ENCODE measurements around the gene SLCO3A1.

SLCO3A1 gene

DNA sequence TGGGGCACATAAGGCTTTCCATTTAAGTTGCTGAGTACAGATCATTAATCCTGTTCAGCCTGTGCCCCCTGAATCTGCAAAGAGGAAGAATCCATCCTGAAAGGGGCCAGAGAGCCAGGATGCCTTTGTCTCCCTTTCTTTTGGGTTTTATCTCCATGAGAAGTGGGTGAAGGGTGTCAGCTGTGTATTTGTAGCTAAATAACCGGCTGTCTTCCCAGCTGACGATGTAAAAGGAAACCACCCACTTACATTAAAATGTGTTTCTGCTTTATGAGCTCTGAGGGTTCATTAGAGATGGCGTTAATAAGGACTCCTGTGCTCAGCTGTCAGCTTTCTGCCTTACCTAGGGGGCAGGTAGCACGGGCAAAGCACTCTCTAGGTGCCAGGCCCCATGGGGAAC is 83.4 kb downstream of the SLCO3A1 start:
- H3K4me3 ChIP-seq (ENCODE audit: low read depth, low read length): no peak overlapping the region

DNA sequence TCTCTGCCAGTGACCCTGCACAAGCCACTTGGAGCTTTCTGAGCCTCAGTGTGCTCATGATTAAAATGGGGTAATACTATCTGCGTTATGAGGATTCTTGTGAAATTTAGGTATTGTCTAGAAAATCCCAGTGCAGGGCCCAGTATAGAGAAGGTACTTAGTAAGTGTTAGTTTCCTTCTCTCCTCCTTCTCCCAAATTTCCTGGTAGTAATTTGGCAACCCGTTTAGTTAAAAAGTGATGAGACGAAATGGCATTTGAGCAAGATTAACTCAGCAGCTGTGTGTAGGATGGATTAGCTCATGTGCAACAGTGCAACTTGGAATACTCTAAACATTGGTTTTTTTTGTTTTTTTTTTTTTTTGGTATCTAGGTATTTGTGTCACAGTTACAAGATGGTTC is 84.6 kb downstream of the SLCO3A1 start:
- H3K4me3 ChIP-seq (ENCODE audit: low read depth, low read length): no peak overlapping the region

DNA sequence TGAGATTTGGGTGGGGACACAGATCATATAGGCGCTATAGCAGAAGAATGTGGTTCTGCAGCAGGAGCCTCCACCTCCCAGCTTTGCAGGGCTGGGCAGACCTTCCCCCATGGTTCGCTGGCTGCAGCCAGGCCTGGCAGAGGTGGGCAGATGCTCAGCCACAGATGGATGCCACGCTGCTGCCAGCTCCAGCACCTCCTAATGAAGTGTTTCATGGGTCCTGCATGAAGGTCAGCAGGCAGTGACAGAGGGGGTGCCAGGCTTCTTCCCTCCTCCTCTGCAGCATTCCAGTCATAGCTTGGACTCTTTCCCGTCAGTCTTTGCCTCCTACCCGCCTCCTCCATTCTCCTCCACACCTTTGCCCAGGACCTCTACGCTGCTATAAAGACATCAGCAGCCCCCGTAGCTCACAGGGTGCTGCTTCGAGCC is 85.9 kb downstream of the SLCO3A1 start:
- H3K4me3 ChIP-seq (ENCODE audit: low read depth, low read length): no peak overlapping the region

DNA sequence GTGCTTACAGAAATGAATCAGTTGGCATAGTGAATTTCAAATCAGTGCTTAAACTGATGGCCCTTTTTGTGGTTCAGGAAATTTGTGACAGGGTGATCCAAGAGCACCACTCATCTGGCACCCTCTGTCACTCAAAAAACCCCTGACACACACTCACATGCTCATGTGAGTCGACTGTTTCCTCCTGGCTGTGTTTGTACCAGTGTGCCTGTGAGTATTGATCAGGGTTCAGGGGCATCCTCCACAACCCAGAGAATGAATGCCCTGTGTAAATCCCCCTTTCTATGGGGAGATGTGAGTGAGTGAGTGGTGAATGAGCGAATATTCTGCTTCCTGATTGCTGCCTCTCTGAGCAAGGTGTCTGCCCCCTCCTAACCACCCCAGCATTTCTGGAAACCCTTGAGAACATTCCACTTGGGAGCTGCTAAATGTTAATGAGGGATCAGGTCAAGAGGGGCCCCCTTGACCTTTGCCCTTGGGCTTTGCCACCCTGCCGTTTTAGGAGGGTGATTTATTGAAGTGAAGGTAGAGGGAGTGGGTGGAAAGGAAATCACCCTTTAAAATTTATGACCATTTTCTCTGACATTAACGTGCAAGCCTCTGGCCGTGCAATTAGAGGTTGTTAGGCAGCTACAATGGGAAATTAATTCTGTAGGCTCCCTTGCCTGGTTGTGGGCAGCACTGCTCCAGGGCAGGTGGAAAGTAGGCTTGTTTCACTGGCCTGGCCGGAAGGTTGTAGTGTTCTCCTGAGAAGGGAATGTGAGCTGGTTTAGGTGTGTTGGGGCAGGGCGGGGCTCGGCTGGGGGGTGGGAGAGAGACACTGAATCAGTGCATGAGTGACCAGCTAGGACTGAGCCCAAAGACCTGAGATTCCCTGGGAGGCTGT is 87.2 kb downstream of the SLCO3A1 start:
- H3K4me3 ChIP-seq (ENCODE audit: low read depth, low read length): no peak overlapping the region

DNA sequence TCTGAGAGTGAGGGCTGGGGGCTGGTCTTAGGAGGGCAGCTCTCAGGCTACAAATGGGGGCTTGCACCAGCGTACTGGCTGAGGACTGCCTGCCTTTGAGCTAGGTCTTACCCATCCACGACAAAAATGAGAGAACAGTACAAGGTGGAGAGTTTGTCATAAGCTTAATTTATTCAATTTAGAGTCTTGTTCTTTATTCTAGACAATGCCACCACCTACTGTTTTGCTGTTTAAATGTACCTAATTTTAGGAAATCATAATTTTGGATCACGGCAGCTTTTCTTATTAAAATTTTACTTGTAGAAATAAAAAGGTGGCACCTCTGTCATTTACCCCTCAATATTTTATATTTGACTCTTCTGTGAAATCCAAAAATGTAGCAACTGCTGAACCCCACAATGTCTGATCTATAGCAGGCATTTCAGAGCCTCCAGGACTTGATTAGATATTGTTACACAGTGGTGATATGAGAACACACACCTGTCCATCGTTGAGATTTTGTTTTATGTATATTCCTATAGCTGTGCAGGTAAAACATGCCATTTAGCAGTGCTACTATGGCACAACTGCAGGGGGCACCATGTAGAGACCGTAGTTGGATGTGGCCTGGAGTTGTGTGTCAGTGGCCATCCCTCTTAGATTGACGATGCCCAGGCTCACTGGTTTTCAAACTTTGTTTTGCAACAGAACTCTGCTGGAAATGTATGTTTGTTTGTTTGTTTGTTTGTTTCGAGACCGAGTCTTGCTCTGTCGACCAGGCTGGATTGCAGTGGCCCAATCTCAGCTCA is 88.6 kb downstream of the SLCO3A1 start:
- no peak overlapping the region for H3K4me3 ChIP-seq (ENCODE audit: low read depth, low read length)

DNA sequence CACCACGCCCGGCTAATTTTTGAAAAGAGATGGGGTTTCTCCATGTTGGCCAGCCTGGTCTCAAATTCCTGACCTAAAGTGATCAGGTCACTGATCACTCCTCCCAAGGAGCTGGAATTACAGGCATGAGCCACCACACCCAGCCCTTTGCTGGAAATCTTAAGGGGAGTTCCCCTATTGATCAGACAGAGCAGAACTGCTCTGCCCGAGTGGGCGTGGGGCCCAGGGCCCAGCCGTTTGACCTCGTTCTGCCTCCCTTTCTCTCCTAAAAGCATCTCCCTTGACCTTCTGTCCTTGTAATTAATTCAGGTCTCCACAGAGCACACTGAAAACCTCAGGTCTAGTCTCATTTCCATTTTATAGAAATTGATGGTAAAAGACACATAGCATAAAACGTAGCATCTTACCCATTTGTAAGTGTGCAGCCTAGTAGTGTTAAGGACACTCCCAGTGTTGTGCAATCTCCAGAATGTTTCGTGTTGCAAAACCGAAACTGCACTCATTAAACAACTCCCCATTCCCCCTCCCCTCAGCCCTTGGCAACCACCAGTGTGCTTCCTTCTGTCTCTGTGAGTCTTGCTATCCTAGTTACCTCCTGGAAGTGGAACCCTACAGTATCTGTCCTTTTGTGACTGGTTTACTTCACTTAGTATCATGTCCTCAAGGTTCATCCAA is 89.3 kb downstream of the SLCO3A1 start:
- H3K4me3 ChIP-seq (ENCODE audit: low read depth, low read length): no peak overlapping the region

DNA sequence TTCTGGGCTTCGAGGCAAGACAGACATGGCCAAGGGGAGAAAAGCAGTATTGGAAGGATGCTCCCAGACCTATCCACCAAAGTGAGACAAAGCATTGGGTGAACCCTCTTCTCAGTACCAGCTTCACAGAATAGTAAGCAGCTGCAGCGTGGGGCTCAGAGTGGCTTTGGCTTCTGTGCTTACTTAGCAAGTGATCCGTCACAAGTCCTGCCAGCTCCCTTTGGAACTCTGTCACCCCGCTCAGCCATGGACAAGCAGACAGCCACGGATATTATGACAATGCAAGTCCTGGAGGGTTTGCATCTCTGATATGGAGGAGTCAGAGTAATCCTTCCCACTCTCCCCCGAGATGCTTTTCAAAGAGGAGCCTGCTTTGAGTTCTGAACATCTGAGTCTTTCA is 90.8 kb downstream of the SLCO3A1 start:
- no peak overlapping the region for H3K4me3 ChIP-seq (ENCODE audit: low read depth, low read length)

DNA sequence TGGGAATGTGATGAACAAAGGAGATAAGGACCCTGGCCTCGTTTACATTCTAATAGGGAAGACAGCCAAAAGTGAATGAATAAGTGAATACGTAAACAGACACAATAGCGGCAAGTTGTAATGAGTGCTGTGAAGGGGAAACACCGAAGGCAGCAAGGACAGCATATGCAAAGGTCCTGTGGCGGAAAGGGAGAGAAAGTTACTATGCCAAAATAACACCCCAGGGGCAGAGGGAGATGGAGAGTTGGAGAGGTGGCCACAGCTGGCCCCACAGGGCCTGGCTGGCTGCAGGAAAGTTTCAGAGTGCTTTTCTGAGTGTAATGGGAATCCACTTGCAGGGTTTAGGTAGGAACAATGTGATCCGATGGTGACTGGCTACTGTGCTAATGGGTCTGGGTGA is 91.9 kb downstream of the SLCO3A1 start:
- H3K4me3 ChIP-seq (ENCODE audit: low read depth, low read length): no peak overlapping the region

DNA sequence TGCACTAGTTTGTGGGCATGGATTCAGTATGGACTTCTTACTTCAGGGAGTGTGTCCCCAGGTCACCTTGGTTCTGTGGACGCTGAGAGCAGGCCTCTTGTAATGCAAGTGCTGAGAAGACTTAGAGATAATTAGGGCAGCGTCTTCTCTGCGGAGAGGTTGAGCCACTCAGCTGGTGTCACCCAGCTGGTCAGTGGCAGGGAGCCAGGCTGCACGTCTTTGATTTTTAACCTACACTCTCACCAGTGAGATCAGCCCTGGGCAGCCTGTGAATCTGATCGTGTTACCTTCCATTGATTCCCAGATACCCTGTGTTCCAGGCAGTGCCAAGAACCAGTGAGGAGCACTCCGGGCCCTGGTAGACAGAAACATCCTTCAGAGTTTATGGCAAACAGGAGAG is 92.6 kb downstream of the SLCO3A1 start:
- no peak overlapping the region for H3K4me3 ChIP-seq (ENCODE audit: low read depth, low read length)

DNA sequence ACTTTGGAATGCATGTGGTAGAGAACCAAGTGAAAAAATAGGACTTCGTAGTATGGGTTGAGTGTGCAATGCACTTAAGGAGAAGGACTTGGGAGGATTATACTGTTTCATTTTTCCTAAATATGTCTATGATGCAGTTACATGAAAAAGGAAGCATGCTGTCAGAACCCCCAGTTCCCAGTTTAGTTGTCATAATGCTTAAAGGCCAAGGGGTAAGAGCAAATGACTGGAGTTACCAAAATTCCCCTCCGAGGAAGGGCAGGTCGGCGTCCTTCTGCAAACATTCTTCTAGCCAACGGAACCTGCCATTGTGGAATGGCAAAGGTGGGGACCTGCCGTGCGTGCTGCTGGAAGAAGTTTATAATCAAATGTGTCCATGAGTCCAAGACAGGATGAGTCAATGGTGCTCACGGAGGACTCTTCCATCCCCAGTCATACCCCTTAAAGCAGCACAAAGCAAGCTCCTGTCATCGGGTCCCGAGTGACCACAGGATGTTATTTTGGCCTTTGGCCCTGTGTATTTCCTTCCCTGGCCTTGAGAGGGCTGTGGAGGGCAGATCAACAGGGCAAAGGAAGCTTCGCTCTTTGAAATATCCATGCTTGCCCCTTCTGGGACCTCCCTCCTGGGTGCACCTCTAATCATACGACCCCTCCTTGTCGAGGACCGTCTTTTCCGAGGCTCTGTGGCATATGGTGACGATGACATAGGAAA is 93.2 kb downstream of the SLCO3A1 start:
- H3K4me3 ChIP-seq (ENCODE audit: low read depth, low read length): no peak overlapping the region

DNA sequence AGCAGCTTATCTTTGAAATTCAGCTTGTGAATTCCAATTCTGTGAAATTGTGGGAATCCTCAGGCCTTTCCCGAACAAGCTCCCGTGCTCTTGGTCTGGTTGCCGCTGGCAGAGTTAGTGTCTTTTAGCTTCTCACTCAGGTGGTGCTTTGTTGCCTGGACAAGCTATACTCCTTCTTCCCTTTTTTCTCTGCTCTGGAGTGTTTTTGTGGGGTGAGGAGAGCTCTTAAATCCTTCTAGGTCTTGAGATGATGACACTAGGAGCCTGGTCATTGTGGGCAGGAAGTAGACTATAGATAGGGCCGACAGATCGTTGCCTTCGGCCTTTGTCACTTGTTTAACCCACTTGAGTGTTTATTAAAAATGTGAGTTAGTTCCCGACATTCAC is 93.8 kb downstream of the SLCO3A1 start:
- no peak overlapping the region for H3K4me3 ChIP-seq (ENCODE audit: low read depth, low read length)

DNA sequence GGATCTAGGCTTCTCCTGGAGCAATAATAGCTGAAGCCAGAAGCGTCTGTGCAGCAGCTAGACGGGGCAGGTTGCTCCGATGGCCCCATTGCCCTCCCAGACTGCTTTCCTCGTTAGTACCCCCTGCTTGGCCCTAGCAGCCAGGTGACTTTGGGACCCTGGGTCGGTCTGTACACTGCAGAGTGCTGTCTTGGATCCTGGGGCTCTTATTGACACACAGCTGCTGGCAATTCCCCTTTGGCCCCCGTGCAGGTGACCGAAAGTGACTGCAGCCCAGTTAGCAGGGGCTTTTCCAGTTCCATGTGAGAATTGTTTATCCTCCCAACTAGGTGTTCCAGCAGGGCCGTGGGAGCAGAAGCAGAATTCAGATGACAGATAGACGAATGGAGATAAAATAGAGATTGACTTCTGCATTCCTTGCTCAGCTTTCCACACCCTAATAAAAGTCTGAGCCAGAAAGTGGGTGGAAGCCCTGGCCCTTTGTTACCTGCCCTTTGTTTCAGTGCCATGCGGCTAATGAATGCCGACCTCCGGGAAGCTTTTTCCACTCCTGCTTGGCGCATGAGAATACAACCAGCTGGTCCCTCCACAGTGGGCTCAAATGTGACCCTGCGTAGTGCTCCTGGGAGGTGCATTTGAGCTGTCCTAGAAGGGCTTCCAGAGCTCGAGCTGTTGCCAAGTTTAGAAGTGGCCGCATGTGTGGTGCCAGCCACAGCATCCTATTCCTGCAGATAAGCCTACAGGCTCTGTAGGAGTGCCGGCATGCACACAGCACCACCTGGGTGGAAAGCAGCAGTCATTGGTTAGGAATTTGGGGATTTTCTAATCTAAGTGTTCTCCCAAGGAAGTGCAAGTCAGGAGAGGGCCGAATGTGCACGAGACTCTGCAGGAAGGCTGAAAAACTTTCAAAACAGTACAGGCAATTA is 94.4 kb downstream of the SLCO3A1 start:
- no peak overlapping the region for H3K4me3 ChIP-seq (ENCODE audit: low read depth, low read length)

DNA sequence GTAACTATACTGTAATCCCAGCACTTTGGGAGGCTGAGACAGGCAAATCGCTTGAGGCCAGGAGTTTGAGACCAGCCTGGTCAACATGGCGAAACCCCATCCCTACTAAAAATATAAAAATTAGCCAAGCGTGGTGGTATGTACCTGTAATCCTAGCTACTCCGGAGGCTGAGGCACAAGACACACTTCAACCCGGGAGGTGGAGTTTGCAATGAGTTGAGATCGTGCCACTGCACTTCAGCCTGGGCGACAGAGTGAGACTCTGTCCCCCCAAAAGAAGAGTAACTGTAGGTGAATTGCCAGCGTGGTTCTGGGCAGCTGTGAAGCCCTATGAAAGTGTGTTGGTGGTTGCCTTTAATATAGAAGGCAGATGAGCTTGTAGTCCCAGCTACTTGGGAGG is 95.9 kb downstream of the SLCO3A1 start:
- no peak overlapping the region for H3K4me3 ChIP-seq (ENCODE audit: low read depth, low read length)

DNA sequence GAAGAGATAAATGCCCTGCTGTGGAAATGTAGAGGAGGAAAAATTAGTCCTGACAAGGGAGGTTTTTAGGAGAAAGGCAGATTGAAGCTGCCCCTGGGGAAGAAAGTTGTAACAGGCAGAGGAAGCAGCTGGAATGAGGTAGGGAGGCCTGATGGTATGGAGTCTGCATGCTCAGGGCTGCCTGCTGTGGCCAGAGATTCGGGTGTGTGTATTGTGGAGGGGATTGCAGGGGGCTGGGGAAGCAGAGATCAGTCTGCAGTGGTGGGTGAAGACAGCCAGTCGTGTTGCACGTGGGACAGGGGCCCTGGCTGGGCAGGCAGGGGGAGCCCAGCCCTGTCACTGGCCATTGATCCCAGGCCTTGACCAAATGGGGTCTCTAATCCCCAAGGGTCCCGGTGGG is 96.5 kb downstream of the SLCO3A1 start:
- H3K4me3 ChIP-seq (ENCODE audit: low read depth, low read length): no peak overlapping the region

DNA sequence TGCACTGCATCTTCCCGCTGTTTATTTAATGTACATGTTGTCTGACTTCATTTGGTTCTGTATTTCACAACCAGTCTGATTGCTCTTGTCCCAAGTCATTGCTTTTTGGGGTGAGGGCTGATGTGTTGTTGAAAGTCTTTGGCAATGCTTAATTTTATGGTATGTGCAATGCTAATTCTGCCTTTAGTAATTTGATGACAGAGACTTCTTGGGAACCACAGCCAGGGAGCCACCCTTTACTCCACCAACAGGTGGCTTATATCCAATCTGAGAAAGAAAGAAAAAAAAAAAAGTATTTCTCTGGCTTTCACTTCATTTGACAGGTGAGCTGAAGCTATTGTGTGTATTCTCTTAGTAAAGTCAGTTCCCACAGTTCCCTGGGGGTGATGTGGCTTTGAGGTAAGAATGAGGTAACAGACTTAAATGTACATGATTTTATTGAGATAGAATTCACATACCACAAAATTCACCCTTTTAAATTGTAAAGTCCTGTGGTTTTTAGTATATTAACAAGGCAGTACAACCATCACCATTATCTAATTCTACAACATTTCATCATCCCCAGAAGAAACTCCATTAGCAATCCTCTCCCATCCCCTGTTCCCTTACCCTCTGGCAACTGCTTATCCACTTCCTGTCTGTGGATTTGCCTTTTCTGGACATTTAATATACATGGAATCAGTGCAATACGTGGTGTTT is 97.3 kb downstream of the SLCO3A1 start:
- no peak overlapping the region for H3K4me3 ChIP-seq (ENCODE audit: low read depth, low read length)

DNA sequence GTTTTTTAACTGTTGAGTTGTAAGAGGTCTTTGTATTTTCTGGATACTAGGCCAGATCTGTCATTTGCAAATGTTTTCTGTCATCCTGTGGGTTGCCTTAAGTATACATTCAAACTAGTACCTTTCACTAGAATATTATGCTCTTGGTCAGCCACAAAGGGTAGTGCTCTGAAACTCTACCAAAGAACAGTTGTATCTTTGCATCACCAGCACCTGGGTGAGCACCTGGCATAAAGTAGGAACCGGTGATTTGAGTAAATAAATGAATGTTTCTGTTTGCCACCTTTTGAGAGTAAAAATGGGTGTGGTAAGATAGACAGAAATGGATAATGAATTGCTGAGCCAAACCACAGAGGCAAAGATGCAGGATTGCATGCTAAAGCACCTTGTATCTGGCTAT is 98.7 kb downstream of the SLCO3A1 start:
- no peak overlapping the region for H3K4me3 ChIP-seq (ENCODE audit: low read depth, low read length)

DNA sequence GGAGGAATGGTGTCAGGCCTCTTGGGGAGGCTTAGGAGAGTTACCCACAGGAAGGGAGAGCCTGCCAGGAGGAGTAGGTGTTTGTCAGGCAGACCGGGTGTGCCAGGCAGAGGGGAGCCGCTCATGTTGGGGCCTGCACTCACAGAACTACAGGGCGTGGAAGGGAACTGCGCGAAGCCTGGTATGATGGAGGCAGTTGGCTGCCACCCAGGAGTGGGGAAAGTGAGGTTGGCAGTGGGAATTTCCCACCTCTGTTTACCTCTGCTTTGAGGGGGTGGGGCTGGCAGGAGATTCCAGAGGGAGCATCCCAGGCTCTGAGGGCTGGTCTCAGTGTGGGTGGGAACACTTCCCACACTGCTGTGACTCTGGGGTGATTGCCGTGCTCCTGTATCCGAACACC is 99.9 kb downstream of the SLCO3A1 start:
- H3K4me3 ChIP-seq (ENCODE audit: low read depth, low read length): no peak overlapping the region

DNA sequence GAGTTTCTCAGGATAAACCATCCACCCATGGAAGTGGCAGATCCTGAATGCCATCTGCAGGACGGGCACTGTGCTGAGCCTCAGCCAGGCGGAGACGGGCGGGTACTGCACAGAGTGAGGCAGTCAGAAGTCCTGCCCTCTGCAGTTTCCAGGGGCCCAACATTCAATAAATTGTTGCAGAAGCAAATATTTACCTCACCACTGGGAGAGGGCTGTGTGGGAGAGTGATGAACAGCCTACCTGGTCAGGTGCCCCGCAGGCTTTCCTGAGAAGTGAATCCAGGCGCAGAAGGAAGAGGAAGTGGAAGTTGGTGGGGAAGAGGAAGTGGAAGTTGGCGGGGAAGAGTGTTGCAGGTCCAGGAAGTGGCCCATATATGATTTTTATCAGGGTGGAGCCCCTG is 100.8 kb downstream of the SLCO3A1 start:
- no peak overlapping the region for H3K4me3 ChIP-seq (ENCODE audit: low read depth, low read length)

DNA sequence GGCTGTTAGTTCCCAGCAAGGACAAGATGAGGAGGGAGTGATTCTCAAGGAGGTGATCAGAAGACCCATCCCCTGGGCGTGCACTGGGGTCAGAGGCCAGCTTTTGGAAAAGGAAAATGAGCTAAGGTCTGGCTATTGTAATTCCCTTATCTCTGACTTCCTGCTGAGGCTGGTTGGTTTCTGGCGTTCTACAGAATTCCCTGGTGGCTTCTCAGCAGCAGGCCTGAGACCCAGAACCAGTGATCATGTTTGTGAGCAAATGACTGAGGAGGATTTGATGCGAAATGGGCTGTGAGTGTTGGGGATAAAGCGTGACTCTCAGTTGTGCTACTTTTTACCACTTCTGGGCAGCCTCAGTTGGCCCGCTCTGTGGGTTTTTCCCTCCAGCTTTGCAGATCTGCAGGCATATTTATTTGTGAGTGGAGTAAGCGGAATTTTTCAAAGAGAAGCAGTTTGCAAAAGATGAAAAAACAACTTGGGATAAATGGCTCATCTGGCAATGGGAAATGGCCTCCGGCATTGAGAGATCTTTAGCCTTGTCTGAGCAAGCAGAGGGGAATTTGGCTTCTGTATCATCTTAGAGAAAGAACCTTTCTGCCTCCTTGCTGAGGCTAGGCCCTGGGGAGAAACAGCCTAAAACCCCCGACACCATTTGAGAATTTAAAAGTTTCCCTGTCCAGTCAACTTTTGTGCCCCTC is 102.7 kb downstream of the SLCO3A1 start:
- H3K4me3 ChIP-seq (ENCODE audit: low read depth, low read length): no peak overlapping the region
